Fibroblast of the aortic adventitia (primary cell): ENCODE results near the gene WDR18. TPM values are rescaled to one million over a fixed set of nuclear protein-coding genes. Genes with fewer than 3 reads are reported as not detected.

ENCODE experiments used
- DNase-seq: peaks from one replicate; pipeline ENCODE4 v3.0.0-alpha.2; 2010; ENCODE audit warnings: low read depth
- H3K4me3 ChIP-seq: 2 replicates; pipeline ENCODE4 v1.5.1; 2011; ENCODE audit warnings: low read depth, mild to moderate bottlenecking, control low read depth, low read length, moderate library complexity
- total RNA-seq: library from RNA; depleted of rRNA; stranded (reverse); fragments of >200 nt; gene quantifications from 2 replicates; pipeline ENCODE4 v1.2.3, GENCODE V29; 2012; ENCODE audit warnings: low replicate concordance
- TF ChIP-seq, protein P1 (sequence below): IDR thresholded peaks from 2 replicates; pipeline ENCODE4 v1.5.1; 2011; ENCODE audit warnings: mild to moderate bottlenecking, low read length, control low read depth, inconsistent platforms; ENCODE audit not compliant: insufficient read depth

The WDR18 gene
- total RNA-seq, 1 donor, result 45.0 TPM

DNA sequence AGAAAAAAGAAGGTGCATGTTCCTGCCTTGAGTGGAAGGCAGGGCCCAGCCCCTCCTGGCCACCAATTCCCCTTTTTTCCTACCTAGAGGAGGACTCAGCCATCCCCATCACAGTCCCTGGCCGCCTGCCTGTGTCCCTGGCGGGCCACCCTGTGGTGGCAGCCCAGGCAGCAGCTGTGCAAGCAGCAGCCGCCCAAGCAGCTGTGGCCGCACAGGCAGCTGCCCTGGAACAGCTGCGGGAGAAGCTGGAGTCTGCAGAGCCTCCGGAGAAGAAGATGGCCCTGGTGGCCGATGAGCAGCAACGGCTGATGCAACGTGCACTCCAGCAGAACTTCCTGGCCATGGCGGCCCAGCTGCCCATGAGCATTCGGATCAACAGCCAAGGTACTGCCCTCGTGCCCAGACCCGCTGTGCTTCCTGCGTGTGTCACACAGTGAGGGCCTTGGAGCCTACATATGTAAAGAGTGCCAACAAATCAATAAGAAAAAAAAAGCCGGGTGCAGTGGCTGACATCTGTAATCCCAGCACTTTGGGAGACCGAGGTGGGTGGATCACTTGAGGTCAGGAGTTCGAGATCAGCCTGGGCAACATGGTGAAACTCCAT is 17.6 kb upstream of the WDR18 start:
- TF ChIP-seq, protein P1, sequence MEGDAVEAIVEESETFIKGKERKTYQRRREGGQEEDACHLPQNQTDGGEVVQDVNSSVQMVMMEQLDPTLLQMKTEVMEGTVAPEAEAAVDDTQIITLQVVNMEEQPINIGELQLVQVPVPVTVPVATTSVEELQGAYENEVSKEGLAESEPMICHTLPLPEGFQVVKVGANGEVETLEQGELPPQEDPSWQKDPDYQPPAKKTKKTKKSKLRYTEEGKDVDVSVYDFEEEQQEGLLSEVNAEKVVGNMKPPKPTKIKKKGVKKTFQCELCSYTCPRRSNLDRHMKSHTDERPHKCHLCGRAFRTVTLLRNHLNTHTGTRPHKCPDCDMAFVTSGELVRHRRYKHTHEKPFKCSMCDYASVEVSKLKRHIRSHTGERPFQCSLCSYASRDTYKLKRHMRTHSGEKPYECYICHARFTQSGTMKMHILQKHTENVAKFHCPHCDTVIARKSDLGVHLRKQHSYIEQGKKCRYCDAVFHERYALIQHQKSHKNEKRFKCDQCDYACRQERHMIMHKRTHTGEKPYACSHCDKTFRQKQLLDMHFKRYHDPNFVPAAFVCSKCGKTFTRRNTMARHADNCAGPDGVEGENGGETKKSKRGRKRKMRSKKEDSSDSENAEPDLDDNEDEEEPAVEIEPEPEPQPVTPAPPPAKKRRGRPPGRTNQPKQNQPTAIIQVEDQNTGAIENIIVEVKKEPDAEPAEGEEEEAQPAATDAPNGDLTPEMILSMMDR, result no peak
- no peak for DNase-seq

DNA sequence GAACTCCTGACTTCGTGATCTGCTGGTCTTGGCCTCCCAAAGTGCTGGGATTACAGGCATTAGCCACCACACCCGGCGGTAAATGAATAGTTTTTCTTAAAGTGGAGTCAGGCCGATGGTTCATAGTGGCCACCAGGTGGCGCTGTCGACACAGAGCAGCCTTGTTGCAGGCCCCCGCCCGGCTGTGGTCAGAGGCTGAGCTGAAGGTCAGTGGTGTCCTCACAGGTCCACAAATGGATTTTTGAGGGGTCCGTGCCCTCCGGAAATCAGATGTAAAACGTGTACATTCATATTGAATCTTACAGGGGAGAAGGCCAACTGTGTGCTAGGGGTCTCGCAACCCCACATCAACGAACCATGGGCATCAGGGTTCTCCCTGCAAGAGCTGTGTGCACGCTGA is 13.4 kb upstream of the WDR18 start:
- no peak overlapping the region for H3K4me3 ChIP-seq
- TF ChIP-seq, protein P1, result peak; percentile 65
- DNase-seq, result no peak

More for the DNA sequence above, 17.6 kb upstream of the WDR18 start:
- H3K4me3 ChIP-seq, result no peak overlapping the region

DNA sequence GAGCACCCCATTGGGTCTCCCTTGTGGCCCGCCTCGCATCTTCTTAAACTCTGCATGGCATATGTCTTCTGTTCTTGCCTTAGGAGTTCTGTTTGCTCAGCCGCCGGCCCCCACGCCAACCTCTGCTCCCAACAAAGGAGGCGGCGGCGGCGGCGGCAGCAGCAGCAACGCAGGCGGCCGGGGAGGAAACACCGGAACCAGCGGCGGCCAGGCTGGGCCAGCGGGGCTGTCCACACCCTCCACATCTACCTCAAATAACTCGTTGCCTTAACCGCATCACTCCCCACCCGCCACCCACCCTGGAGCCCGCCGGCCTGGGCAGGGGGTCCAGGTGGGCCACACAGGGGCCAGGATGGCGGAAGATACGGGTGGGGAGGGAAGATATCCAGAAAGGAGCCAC is 12.3 kb upstream of the WDR18 start:
- TF ChIP-seq, protein P1, result no peak
- DNase-seq, result no peak
- no peak overlapping the region for H3K4me3 ChIP-seq

DNA sequence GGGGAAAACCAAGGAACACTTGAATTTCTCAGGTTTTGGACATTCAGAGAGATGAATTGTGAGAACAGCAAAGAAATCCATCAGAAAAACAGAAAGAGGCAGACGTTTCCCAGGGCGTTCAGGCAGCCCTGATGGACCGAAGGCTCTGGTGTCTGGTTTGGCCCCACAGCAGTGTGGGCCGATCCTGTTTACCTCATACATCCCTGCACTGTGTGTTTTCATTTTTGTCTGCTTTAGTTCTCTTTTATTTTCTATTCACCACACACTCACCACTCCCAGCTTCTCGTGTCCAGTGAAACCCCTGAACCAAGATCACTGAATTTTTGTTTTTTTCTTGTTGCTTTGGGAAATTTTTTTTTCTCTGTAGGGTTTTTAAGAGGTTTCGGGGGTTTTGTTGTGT is 11.9 kb upstream of the WDR18 start:
- H3K4me3 ChIP-seq, result no peak overlapping the region
- TF ChIP-seq, protein P1, result no peak
- DNase-seq, result no peak

DNA sequence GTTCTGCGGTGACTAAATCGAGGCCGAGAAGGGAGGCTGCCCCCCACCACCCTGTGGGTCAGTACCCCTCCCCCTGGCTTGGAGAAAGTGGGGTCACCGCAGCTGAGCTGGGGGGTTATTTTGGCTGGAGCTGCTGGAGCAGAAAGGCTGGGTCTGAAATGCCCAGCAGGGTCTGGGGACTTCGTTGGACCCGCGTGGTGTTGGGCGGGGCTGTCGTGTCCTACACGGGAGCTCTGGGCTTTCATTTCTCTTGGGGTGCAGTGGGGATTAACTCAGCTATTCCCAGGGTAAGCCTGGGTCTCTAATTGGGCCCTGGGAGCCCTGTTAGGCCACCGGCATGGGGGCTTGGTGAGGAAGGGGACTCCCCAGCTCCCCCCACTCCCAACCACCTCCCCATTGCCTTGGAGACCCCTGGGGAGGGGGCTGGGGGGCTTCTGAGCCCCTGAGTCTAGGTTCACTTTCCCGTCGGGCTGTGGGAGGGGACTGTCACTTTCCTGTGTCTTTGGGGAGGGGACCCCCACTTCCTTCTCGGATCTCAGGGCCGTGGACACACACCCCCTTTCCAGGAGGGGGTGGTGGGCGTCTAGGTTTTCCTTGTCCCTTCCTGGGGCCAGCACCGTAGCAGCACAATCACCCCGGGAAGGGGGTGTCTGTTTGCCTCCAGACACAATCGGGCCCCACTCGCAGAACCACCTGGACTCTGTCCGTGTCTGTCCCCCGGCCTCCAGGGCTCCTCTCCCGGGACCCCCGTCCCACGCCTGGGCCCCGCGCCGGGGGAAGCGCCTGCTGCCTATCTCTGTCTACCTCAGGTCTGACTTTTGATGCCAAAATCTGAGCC is 10.2 kb upstream of the WDR18 start:
- H3K4me3 ChIP-seq, result no peak overlapping the region
- no peak for DNase-seq
- TF ChIP-seq, protein P1, result no peak

DNA sequence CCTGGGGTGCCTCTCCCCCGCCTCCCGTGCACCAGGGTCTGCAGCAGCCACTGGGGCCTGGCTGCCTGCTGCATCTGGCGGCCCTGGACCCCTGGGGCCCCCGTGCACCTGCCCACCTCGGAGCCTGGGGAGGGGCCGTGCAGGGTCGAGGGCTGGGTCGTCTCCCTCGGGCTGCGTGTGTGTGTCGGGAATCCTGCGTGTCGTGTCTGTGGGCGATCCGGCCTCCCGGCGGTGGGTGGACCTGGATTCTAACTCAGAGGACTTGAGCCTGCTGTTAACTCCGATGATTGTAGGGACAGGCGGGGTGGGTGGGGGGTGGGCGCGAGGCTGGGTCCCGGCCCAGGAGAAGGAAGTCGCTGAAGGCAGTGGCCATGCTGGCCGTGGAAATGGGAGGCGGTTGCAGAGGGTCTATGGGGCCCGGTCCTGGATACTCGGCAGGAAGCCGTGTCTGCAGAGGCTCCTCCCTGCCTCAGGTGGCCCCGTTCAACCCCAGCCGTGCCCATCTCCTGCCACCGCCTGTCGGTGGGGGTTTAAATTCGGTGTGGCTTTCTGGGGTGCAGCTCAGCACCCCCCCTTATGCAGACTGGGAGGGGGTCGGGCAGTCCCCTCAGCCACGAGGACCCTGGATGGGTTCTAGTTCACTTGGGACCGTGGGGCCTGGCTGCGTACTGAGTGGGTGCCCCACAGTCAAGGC is 9.4 kb upstream of the WDR18 start:
- DNase-seq, result no peak
- no peak overlapping the region for H3K4me3 ChIP-seq
- TF ChIP-seq, protein P1, result no peak
